ENCODE measurements around the gene TRPV6. TPM values are rescaled to one million over a fixed set of nuclear protein-coding genes. Genes with fewer than 3 reads are reported as not detected.

The TRPV6 gene
- total RNA-seq, 1 donor from 2014 or later, result 7.6 TPM

DNA sequence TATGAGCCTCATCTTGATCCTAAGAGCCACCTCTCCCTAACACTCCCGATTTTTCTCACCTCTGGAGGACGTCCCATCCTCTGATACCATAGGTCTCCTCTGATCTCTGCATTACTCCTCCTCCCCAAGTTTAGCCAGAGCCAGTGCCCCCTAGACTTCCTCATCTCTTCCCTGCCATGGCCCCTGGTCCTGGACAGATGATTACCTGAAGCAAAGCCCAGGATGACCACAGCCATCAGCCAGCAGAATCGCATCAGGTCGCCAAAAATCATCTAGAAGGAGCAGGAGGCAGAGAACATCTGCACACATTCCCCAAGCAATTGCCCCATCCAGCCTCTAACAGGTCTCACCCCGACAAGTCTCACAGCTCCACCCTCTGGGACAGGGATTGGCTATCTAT is 11.7 kb downstream of the TRPV6 start:
- no peaks in the 10 kb centered on the region for H3K36me3 ChIP-seq (ENCODE audit: control insufficient read depth, insufficient read depth, low read length)
- no peak overlapping the region for H3K4me3 ChIP-seq (ENCODE audit: low read depth, low read length)
- TF ChIP-seq, protein P1, sequence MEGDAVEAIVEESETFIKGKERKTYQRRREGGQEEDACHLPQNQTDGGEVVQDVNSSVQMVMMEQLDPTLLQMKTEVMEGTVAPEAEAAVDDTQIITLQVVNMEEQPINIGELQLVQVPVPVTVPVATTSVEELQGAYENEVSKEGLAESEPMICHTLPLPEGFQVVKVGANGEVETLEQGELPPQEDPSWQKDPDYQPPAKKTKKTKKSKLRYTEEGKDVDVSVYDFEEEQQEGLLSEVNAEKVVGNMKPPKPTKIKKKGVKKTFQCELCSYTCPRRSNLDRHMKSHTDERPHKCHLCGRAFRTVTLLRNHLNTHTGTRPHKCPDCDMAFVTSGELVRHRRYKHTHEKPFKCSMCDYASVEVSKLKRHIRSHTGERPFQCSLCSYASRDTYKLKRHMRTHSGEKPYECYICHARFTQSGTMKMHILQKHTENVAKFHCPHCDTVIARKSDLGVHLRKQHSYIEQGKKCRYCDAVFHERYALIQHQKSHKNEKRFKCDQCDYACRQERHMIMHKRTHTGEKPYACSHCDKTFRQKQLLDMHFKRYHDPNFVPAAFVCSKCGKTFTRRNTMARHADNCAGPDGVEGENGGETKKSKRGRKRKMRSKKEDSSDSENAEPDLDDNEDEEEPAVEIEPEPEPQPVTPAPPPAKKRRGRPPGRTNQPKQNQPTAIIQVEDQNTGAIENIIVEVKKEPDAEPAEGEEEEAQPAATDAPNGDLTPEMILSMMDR (IDR thresholded peaks at IDR 0.05; ENCODE audit: insufficient read depth, low read length, poor library complexity, severe bottlenecking), result no peak
- no peak for DNase-seq (ENCODE audit: low read depth)
- no peaks in the 10 kb centered on the region for H3K27me3 ChIP-seq (ENCODE audit: control insufficient read depth, insufficient read depth, low read length)

DNA sequence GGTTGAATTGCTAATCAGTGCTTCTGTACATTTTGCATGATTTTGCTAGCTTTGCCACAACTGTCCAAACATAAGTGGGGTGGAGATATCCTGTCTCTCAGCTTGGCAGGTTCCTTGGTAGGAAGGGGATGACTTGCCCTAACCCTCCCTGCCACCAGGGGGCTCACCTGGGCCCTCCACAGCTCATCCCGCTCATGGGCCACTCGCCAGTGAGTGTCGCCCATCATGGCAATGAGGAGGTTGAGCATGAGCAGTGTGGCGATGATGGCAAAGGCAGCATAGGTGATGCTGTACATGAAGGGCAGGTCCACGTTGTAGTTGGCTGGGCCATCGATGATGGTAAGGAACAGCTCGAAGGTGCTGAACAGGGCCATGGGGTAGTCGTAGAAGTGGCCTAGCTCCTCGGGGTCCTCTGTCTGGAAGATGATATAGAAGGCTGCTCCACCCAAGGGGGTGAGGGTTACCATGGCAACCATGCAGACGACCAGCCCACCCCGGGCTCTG is 12.2 kb downstream of the TRPV6 start:
- DNase-seq (ENCODE audit: low read depth), result no peak
- Histone ChIP-seq H3K4me3 (ENCODE audit: low read depth, low read length) (no peak overlapping the region), H3K36me3 (ENCODE audit: control insufficient read depth, insufficient read depth, low read length) (no peaks in the 10 kb centered on the region), H3K27me3 (ENCODE audit: control insufficient read depth, insufficient read depth, low read length) (no peaks in the 10 kb centered on the region)
- TF ChIP-seq, protein P1 (IDR thresholded peaks at IDR 0.05; ENCODE audit: insufficient read depth, low read length, poor library complexity, severe bottlenecking), result peak; percentile 46

DNA sequence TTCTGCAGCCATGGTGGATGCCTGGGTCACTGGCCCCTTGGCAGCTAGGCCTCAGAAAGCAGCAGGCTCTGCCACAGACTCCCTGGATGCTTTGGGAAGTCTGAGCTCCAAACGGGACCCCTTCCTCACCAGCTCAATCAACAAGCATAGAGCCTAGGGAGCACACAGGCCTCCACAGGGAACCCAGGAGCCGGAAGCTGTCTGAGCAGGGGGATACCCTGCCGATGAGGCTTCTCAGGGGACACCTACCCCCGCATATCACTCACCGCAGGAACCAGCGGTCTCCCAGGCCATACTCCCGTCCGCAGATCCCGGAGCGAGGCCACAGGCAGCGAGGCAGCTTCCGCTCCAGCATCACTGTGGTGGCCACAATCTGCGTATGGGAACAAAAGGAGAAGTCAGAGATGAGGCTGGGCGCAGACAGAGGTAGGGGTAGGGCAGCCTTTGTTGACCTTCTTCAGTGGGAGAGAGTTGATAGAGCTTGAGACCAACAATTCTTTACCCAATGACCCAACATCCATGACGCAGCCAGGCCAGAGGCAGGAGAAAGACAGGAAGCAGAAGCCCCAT is 13.4 kb downstream of the TRPV6 start:
- no peaks in the 10 kb centered on the region for H3K27me3 ChIP-seq (ENCODE audit: control insufficient read depth, insufficient read depth, low read length)
- TF ChIP-seq, protein P1 (IDR thresholded peaks at IDR 0.05; ENCODE audit: insufficient read depth, low read length, poor library complexity, severe bottlenecking), result no peak
- H3K36me3 ChIP-seq (ENCODE audit: control insufficient read depth, insufficient read depth, low read length), result no peaks in the 10 kb centered on the region
- H3K4me3 ChIP-seq (ENCODE audit: low read depth, low read length), result no peak overlapping the region
- no peak for DNase-seq (ENCODE audit: low read depth)

DNA sequence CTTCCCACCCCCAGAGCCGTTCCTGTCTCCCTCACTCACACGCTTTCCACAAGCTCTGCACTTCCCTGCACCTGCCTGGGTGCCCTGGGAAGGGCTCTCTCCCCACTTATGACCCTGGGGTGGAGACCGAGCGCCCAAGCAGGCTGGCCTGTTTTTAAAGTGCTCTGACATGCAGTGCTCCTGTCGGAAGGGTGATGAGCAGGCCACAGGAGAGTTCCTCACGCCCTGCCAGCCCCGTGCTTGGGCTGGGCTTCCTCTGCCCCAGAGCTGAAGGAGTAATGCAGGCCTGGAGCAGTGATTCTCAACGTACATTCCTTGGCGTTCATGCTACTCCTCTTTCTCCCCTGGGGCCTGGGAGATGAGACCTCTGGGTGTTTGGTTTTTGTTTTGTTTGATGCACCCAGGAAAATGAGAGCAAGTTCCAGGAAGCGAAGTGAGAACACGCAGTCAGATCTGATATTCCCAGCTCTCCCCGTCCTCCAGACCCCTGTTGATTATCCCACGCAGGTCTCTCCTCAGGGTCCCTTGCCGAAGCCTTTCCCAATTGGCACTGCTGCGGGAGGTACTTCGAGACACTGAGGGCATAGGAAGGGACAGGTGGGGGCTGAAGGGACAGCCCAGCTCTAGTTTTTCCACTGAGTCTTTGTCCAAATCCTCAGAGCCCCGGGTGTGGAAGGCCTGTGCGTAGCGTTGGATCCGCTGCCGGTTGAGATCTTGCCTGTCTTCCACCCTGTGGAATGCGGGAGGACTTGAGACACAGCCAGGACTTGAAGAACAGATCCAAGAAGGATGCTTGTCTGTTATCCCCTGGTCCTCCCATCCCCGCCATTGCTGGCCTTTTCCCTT is 14.1 kb downstream of the TRPV6 start:
- Histone ChIP-seq H3K27me3 (ENCODE audit: control insufficient read depth, insufficient read depth, low read length) (no peaks in the 10 kb centered on the region), H3K4me3 (ENCODE audit: low read depth, low read length) (no peak overlapping the region), H3K36me3 (ENCODE audit: control insufficient read depth, insufficient read depth, low read length) (no peaks in the 10 kb centered on the region)
- DNase-seq (ENCODE audit: low read depth), result no peak
- TF ChIP-seq, protein P1 (IDR thresholded peaks at IDR 0.05; ENCODE audit: insufficient read depth, low read length, poor library complexity, severe bottlenecking), result no peak

DNA sequence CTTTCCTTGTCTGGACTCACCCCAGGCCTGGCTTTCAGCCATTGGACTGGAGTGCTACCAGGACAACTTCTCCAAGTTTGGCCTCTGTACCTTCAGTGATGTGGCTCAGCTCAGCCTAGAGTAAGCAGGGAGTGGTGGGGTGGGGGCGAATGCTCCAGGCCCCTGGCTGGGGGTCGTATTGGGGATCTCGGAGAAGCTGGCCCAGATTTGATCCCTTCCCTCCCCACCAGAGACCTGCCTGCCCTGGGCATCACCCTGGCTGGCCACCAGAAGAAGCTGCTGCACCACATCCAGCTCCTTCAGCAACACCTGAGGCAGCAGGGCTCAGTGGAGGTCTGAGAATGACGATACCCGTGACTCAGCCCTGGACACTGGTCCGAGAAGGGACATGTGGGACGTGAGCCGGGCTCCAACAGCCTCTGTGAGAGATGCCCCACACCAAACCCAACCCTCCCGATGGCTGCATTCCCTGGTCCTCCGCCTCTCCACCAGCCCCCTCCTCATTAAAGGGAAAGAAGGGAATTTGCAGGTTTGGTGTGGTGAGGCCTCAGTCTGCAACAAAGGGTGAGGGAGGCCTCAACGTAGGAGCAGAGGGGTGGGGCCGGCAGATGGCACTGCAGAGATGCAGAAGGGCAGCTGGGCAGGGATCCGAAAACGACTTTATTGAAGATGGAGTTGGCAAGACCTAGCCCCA is 14.8 kb downstream of the TRPV6 start:
- DNase-seq (ENCODE audit: low read depth), result no peak
- H3K4me3 ChIP-seq (ENCODE audit: low read depth, low read length), result no peak overlapping the region

More for the DNA sequence above, 14.8 kb downstream of the TRPV6 start:
- no peaks in the 10 kb centered on the region for H3K27me3 ChIP-seq (ENCODE audit: control insufficient read depth, insufficient read depth, low read length)
- TF ChIP-seq, protein P1 (IDR thresholded peaks at IDR 0.05; ENCODE audit: insufficient read depth, low read length, poor library complexity, severe bottlenecking), result no peak
- no peaks in the 10 kb centered on the region for H3K36me3 ChIP-seq (ENCODE audit: control insufficient read depth, insufficient read depth, low read length)
